SKM-1 (cell line): ENCODE data around the gene ATP8A2.
"Not testable (repeated sequence)": the region's sequence is repeated elsewhere in the genome, so short reads cannot be mapped to it uniquely, and the experiment has no call there.

Experiments
- DNase-seq: peaks from one replicate; lab custom pipeline; 2025; ENCODE audit not compliant: unreplicated experiment; lab: John Stamatoyannopoulos, UW

ATP8A2 gene

GRCh38 chr13:25529425-25529824 lies 157.7 kb downstream of the ATP8A2 start:
- DNase-seq = no peak

DNA sequence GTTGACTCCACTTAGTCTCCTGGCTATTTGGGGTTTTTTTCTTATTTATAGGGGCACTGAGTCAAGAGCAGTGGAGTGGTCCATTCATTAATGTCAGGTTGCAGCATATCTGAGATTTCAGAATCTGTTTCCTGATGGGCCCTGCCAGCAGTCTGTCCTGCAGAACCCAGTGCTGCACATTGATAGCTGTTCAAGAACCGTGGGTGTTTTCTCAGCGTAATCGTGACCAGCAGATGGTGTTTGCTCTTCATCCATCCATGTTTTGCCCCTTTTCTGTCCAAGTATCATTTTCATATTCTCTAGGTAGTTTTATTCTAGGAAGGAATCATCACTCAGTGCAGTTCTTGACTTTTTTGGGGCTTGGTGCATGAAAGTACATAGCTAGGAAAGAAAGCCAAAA lies 166.5 kb downstream of the ATP8A2 start:
- DNase-seq = no peak

- no peak for DNase-seq
These were observed 169.8 kb downstream of the ATP8A2 start for GRCh38 chr13:25541434-25542123.

- DNase-seq = not testable (repeated sequence)
These were observed 177.2 kb downstream of the ATP8A2 start for GRCh38 chr13:25548991-25549390.

DNA sequence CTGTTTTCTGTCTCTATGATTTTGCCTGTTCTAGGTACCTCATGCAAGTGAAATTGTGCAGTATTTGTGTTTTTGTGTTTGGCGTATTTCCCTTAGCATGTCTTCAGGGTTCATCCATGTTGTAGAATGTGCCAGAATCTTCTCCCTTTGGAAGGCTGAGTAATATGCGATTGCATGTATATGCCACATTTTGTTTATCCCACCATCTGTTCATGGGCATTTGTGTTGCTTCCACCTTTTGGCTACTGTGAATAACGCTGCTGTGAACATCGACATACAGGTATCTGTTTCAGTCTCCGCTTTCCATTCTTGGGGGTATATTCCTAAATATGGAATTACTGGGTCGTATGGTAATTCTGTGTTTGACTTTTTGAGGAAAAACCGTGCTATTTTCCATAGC lies 190.0 kb downstream of the ATP8A2 start:
- DNase-seq = no peak

DNA sequence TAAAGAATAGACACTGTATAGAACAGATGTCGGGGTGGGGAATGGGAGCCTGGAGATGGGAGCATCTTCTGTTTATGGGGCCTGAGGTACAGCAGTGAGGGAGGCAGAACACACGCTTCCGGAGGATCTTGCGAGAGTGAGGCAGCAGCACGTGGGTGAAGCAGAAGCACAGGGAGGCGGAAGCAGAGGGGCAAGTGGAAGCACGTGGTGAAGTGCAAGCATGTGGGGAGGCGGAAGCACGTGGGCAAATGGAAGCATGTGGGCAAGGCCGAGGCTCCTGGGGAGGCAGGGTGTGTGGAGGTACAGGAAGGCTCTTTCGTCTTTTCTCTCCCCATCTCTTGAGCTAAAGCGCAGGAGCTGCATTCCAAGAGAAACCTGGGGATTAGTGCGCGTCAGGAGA lies 198.4 kb downstream of the ATP8A2 start:
- no peak for DNase-seq

- no peak for DNase-seq
These were observed 199.5 kb downstream of the ATP8A2 start for GRCh38 chr13:25571237-25571636.

GRCh38 chr13:25572171-25572570 lies 200.4 kb downstream of the ATP8A2 start:
- not testable (repeated sequence) for DNase-seq

- DNase-seq = peak; percentile 83
These were observed 202.9 kb downstream of the ATP8A2 start for GRCh38 chr13:25574437-25575411.

DNA sequence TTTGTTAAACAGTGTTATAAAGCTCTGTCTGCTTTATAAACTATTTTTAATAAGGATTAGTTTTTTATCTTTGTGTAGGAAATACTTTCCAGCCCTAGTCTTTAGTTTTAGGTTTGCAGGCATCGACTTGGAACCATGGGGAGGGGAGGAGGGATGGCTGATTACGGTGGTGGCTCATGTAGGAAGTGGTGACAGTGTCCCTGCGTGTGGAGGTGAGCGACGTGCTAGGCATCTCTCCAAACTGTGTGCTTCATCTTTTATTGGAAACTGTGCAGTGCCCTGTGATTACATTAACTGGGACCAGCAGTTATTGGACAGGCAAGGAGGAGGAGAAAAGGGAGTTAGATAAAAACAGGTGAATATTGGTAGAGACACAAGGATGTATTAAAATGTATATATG lies 203.8 kb downstream of the ATP8A2 start:
- no peak for DNase-seq

GRCh38 chr13:25578526-25578925 lies 206.8 kb downstream of the ATP8A2 start:
- DNase-seq = no peak

DNA sequence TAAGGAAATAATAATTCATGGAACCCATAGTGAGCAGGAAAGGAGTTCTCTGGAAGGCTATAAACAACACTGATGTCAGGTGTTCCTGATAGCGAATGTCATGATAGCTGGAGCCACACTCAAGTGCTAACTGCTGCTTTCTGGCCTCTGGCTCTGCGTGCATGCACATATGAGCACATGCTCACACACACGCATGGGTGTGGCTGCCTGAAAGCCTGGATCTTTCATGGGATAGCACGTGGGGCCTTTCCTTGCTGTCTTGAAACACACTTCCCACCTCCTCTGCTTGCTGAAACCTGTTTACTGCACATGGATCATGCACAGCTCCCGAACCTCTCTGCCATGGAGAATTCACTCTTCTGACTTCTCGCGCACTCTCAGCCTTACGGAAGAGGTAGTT lies 207.4 kb downstream of the ATP8A2 start:
- DNase-seq = no peak

- no peak for DNase-seq
These were observed 209.6 kb downstream of the ATP8A2 start for GRCh38 chr13:25581351-25581750.

- no peak for DNase-seq
These were observed 212.3 kb downstream of the ATP8A2 start for GRCh38 chr13:25584087-25584486.

- DNase-seq = no peak
These were observed 213.2 kb downstream of the ATP8A2 start for GRCh38 chr13:25585000-25585399.

GRCh38 chr13:25587326-25587980 lies 215.7 kb downstream of the ATP8A2 start:
- no peak for DNase-seq

DNA sequence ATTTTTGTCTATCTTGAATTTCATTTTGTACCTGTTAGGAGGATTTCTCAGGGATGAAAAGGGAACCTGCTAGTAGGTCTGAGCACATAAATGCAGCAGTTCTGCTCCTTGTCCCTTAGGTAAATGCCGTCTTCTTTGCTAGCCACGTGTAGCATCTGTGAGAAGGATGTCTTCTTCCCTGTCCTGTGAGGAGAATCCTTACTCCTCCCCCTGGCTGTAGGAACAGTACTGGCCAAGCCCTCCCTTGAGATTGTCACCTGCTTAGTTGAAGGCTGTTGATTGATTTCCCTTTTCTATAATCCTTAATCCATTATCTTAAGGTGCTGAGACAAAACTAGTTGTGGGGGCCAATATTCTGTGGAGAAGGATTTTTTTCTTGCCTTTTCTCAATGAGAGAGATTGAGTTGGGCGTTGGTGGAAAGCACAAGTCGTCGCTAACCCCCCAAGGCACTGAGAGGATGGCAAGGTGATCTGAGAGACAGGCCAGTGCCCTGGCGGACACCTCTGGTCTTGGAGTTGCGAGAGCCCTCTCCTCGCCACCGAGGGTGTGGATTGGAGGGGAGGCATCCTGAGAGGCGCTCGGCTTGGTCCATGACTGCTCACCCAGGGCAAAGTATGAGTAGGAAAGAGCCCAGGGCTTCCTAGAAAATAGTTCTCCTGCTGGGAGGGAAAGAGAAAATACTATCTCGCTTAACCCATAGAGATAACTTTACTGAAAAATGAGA lies 216.7 kb downstream of the ATP8A2 start:
- DNase-seq = no peak

DNA sequence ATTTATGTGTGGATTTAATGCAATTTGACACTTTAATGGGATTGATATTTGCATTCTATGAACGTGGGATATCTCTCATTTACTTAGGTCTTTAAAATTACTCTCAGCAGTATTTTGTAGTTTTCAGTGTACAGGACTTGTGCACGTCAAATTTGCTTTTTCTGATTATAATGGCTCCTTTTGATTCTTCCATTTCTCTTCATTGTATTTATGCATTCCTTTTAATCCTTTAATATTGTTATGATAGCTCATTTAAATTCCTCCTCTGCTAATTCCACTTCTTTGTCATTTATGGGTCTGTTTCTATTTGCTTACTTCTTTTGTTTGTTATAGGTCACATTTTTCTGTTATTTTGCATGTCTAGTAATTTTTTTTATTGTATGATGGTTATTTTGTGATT lies 226.6 kb downstream of the ATP8A2 start:
- no peak for DNase-seq

- DNase-seq = no peak
These were observed 230.4 kb downstream of the ATP8A2 start for GRCh38 chr13:25602176-25602575.

GRCh38 chr13:25604106-25604505 lies 232.3 kb downstream of the ATP8A2 start:
- no peak for DNase-seq

- no peak for DNase-seq
These were observed 235.3 kb downstream of the ATP8A2 start for GRCh38 chr13:25607096-25607495.
